MM.1S (cell line): ENCODE results near the gene PUM1.

Experiments used
- CTCF ChIP-seq: fragments of 300-600 bp; sonication (generic); IDR thresholded peaks from 2 replicates; pipeline ENCODE4 v1.5.1; 2016; ENCODE audit warnings: antibody characterized with exemption, low read length, mixed read lengths
- EZH2 ChIP-seq: fragments of 300-600 bp; sonication (generic); optimal IDR thresholded peaks from 2 replicates; pipeline ENCODE3; 2017; ENCODE audit warnings: low read depth, mild to moderate bottlenecking, antibody characterized with exemption, low read length, mixed read lengths

- TF ChIP-seq EZH2: no peak
- TF ChIP-seq CTCF: no peak
Observed at GRCh38 chr1:30957560-30958222, 107.8 kb downstream of the PUM1 start.
